ENCODE data around the gene EXOC6B.
"Not testable (repeated sequence)": the region's sequence is repeated elsewhere in the genome, so short reads cannot be mapped to it uniquely, and the experiment has no call there.

The EXOC6B gene

DNA sequence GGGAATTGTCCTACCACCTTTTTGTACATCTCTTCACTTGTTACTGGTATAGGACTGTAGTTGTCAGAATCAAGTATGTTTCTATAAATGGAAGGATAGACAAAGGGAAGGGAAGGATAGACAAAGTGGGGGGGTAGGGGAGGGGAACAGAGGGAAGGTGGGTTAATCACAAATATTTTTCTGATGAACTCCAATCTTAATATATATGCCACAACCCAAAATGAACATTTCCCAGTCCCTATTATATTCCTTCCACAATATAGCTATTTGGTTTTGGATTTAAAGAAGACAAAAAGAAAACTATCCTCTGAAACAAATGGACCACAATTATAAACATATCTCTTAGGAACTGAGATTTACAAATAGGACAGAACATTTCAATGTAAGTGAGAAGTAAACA is 329.4 kb downstream of the EXOC6B start:
- Histone ChIP-seq H4K91ac (ENCODE audit: low read depth, low read length, poor library complexity) (no peak overlapping the region), H2BK120ac (ENCODE audit: low read depth, low read length) (no peak overlapping the region), H2AK5ac (ENCODE audit: low read depth, low read length) (no peak overlapping the region), H3K4me1 (ENCODE audit: control insufficient read depth in 2 of 2, insufficient read depth in 1 of 2, low read depth in 1 of 2, low read length in 2 of 2) (no peaks in the 10 kb centered on the region), H4K8ac (ENCODE audit: low read depth, low read length) (no peak overlapping the region), H2BK12ac (ENCODE audit: low read length) (no peak overlapping the region), H3K4ac (ENCODE audit: low read length) (no peak overlapping the region), H3K27ac (replicated peaks; ENCODE audit: low read length) (no peak overlapping the region), H3K14ac (ENCODE audit: low read length) (no peak overlapping the region), H2BK15ac (ENCODE audit: low read length) (no peak overlapping the region), H3K27me3 (ENCODE audit: control insufficient read depth in 3 of 3, insufficient read depth in 3 of 3, low read depth in 1 of 3, low read length in 3 of 3) (no peaks in the 10 kb centered on the region), H3K4me3 (ENCODE audit: low read length in 2 of 2) (no peak overlapping the region), H3K18ac (ENCODE audit: low read length) (no peak overlapping the region), H2AFZ (ENCODE audit: low read length) (no peak overlapping the region), H3K9me3 (replicated peaks in 1 of 2; ENCODE audit: control insufficient read depth in 2 of 2, insufficient read depth in 1 of 2, low read depth in 1 of 2, low read length in 2 of 2) (peaks cover 0 to 2% of the 10 kb centered on the region in 2 donors), H3K4me2 (ENCODE audit: insufficient read depth, low read length, poor library complexity, severe bottlenecking) (no peak overlapping the region), H3K79me1 (ENCODE audit: low read depth, low read length) (no peaks in the 10 kb centered on the region), H3K9ac (ENCODE audit: low read depth, low read length, poor library complexity) (no peak overlapping the region), H3K23ac (ENCODE audit: low read depth, low read length, poor library complexity) (no peak overlapping the region), H2BK5ac (ENCODE audit: low read length) (no peak overlapping the region), H3K36me3 (replicated peaks in 1 of 2; ENCODE audit: control insufficient read depth in 2 of 2, insufficient read depth in 2 of 2, low read length in 2 of 2) (peaks cover 0 to 5% of the 10 kb centered on the region in 2 donors)
- DNase-seq (ENCODE audit: low spot score), result no peak

DNA sequence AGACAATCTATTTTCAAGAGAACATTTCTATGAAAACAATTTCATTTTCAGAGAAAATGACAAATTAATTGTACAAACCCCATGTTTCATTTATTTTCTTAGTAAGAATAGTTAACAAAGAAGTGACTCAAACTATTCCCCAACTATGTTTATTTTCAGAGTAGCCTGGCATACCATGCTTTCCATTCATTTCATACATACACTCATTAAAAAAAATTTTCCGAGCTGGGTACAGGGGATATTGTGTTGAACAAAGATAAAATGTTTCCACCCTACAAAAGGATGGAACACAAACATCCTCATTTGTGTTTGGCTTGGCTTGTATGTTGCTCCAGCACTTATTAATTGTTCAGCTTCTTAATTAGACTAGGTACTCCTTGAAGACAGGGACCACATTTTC is 331.4 kb downstream of the EXOC6B start:
- Histone ChIP-seq H4K91ac (ENCODE audit: low read depth, low read length, poor library complexity) (no peak overlapping the region), H3K9me3 (replicated peaks in 1 of 2; ENCODE audit: control insufficient read depth in 2 of 2, insufficient read depth in 1 of 2, low read depth in 1 of 2, low read length in 2 of 2) (no peaks in the 10 kb centered on the region), H2AK5ac (ENCODE audit: low read depth, low read length) (no peak overlapping the region), H3K4ac (ENCODE audit: low read length) (no peak overlapping the region), H3K27ac (replicated peaks; ENCODE audit: low read length) (no peak overlapping the region), H3K9ac (ENCODE audit: low read depth, low read length, poor library complexity) (no peak overlapping the region), H3K27me3 (ENCODE audit: control insufficient read depth in 3 of 3, insufficient read depth in 3 of 3, low read depth in 1 of 3, low read length in 3 of 3) (no peaks in the 10 kb centered on the region), H3K4me1 (ENCODE audit: control insufficient read depth in 2 of 2, insufficient read depth in 1 of 2, low read depth in 1 of 2, low read length in 2 of 2) (no peaks in the 10 kb centered on the region), H2BK12ac (ENCODE audit: low read length) (no peak overlapping the region), H3K4me3 (ENCODE audit: low read length in 2 of 2) (no peak overlapping the region), H2AFZ (ENCODE audit: low read length) (no peak overlapping the region), H4K8ac (ENCODE audit: low read depth, low read length) (no peak overlapping the region), H2BK120ac (ENCODE audit: low read depth, low read length) (no peak overlapping the region), H3K23ac (ENCODE audit: low read depth, low read length, poor library complexity) (no peak overlapping the region), H2BK5ac (ENCODE audit: low read length) (no peak overlapping the region), H3K14ac (ENCODE audit: low read length) (no peak overlapping the region), H3K4me2 (ENCODE audit: insufficient read depth, low read length, poor library complexity, severe bottlenecking) (no peak overlapping the region), H3K18ac (ENCODE audit: low read length) (no peak overlapping the region), H2BK15ac (ENCODE audit: low read length) (no peak overlapping the region), H3K36me3 (replicated peaks in 1 of 2; ENCODE audit: control insufficient read depth in 2 of 2, insufficient read depth in 2 of 2, low read length in 2 of 2) (peaks cover 0 to 5% of the 10 kb centered on the region in 2 donors), H3K79me1 (ENCODE audit: low read depth, low read length) (no peaks in the 10 kb centered on the region)
- WGBS, 2 donors (ENCODE audit: extremely low coverage in 2 of 2, insufficient read length in 2 of 2, insufficient replicate concordance in 1 of 2), result no CpG with 5 or more reads among the region's 1 CpG
- DNase-seq (ENCODE audit: low spot score), result no peak

DNA sequence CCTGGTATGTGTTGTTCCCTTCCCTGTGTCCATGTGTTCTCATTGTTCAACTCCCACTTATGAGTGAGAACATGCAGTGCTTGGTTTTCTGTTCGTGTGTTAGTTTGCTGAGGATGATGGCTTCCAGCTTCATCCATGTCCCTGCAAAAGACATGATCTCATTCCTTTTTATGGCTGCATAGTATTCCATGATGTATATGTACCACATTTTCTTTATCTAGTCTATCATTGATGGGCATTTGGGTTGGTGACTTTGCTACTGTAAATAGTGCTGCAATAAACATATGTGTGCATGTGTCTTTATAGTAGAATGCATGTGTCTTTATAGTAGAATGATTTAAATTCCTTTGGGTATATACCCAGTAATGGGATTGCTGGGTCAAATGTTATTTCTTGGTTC is 341.2 kb downstream of the EXOC6B start:
- not testable (repeated sequence) for H2BK12ac ChIP-seq (ENCODE audit: low read length); H3K23ac ChIP-seq (ENCODE audit: low read depth, low read length, poor library complexity); H3K4me3 ChIP-seq (ENCODE audit: low read length in 2 of 2); H3K4ac ChIP-seq (ENCODE audit: low read length); H4K91ac ChIP-seq (ENCODE audit: low read depth, low read length, poor library complexity); H3K4me1 ChIP-seq (ENCODE audit: control insufficient read depth in 2 of 2, insufficient read depth in 1 of 2, low read depth in 1 of 2, low read length in 2 of 2); H4K8ac ChIP-seq (ENCODE audit: low read depth, low read length); H3K79me1 ChIP-seq (ENCODE audit: low read depth, low read length); H2BK15ac ChIP-seq (ENCODE audit: low read length); H2BK5ac ChIP-seq (ENCODE audit: low read length); H3K9me3 ChIP-seq (replicated peaks in 1 of 2; ENCODE audit: control insufficient read depth in 2 of 2, insufficient read depth in 1 of 2, low read depth in 1 of 2, low read length in 2 of 2); DNase-seq (ENCODE audit: low spot score); H3K18ac ChIP-seq (ENCODE audit: low read length); H2BK120ac ChIP-seq (ENCODE audit: low read depth, low read length); H3K36me3 ChIP-seq (replicated peaks in 1 of 2; ENCODE audit: control insufficient read depth in 2 of 2, insufficient read depth in 2 of 2, low read length in 2 of 2); H3K4me2 ChIP-seq (ENCODE audit: insufficient read depth, low read length, poor library complexity, severe bottlenecking); H2AK5ac ChIP-seq (ENCODE audit: low read depth, low read length); H3K27ac ChIP-seq (replicated peaks; ENCODE audit: low read length); H3K9ac ChIP-seq (ENCODE audit: low read depth, low read length, poor library complexity); H2AFZ ChIP-seq (ENCODE audit: low read length); H3K14ac ChIP-seq (ENCODE audit: low read length); H3K27me3 ChIP-seq (ENCODE audit: control insufficient read depth in 3 of 3, insufficient read depth in 3 of 3, low read depth in 1 of 3, low read length in 3 of 3)
- no CpG with 5 or more reads among the region's 1 CpG for WGBS, 2 donors (ENCODE audit: extremely low coverage in 2 of 2, insufficient read length in 2 of 2, insufficient replicate concordance in 1 of 2)

DNA sequence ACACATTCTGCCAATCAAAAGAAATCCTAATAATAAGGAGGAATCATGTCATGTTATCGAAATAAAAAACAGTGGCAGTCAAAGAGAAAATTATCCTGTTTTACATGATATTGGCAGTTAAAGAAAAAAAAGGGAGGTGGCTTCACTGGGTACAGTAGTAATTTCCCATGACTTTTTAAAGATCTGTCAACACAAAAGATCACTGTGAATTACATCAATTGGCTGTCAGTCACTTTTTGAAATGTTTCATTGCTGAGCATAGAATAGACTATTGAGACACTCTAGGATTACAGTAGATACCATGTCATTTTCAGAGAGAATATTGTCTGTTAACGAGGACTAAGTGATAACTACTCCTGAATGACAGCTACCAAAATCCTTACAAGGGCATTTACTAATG is 342.5 kb downstream of the EXOC6B start:
- Histone ChIP-seq H3K36me3 (replicated peaks in 1 of 2; ENCODE audit: control insufficient read depth in 2 of 2, insufficient read depth in 2 of 2, low read length in 2 of 2) (peaks cover 0 to 5% of the 10 kb centered on the region in 2 donors), H3K14ac (ENCODE audit: low read length) (no peak overlapping the region), H3K27me3 (ENCODE audit: control insufficient read depth in 3 of 3, insufficient read depth in 3 of 3, low read depth in 1 of 3, low read length in 3 of 3) (no peaks in the 10 kb centered on the region), H3K9me3 (replicated peaks in 1 of 2; ENCODE audit: control insufficient read depth in 2 of 2, insufficient read depth in 1 of 2, low read depth in 1 of 2, low read length in 2 of 2) (peaks cover 0 to 4% of the 10 kb centered on the region in 2 donors), H2BK12ac (ENCODE audit: low read length) (no peak overlapping the region), H3K4ac (ENCODE audit: low read length) (no peak overlapping the region), H3K4me1 (ENCODE audit: control insufficient read depth in 2 of 2, insufficient read depth in 1 of 2, low read depth in 1 of 2, low read length in 2 of 2) (no peaks in the 10 kb centered on the region), H4K8ac (ENCODE audit: low read depth, low read length) (no peak overlapping the region), H3K18ac (ENCODE audit: low read length) (no peak overlapping the region), H2BK15ac (ENCODE audit: low read length) (no peak overlapping the region), H3K4me3 (ENCODE audit: low read length in 2 of 2) (no peak overlapping the region), H3K27ac (replicated peaks; ENCODE audit: low read length) (no peak overlapping the region), H2AFZ (ENCODE audit: low read length) (no peak overlapping the region), H2BK5ac (ENCODE audit: low read length) (no peak overlapping the region), H2AK5ac (ENCODE audit: low read depth, low read length) (no peak overlapping the region), H4K91ac (ENCODE audit: low read depth, low read length, poor library complexity) (no peak overlapping the region), H3K23ac (ENCODE audit: low read depth, low read length, poor library complexity) (no peak overlapping the region), H3K4me2 (ENCODE audit: insufficient read depth, low read length, poor library complexity, severe bottlenecking) (no peak overlapping the region), H2BK120ac (ENCODE audit: low read depth, low read length) (no peak overlapping the region), H3K79me1 (ENCODE audit: low read depth, low read length) (no peaks in the 10 kb centered on the region), H3K9ac (ENCODE audit: low read depth, low read length, poor library complexity) (no peak overlapping the region)
- DNase-seq (ENCODE audit: low spot score), result no peak
- no CpG with 5 or more reads among the region's 2 CpGs for WGBS, 2 donors (ENCODE audit: extremely low coverage in 2 of 2, insufficient read length in 2 of 2, insufficient replicate concordance in 1 of 2)

Measured in neuronal stem cell (in vitro differentiated cells).